GM18517 (cell line): ENCODE data around the gene RAPGEF2.

Experiments
- ATAC-seq: cut with Tn5 transposase; IDR thresholded peaks from one replicate; pipeline ENCODE4 v1.9.1; 2021; ENCODE audit warnings: mild to moderate bottlenecking, moderate library complexity; ENCODE audit not compliant: unreplicated experiment

Gene RAPGEF2

GRCh38 chr4:159269956-159270355, 167.1 kb downstream of the RAPGEF2 start:
- no peak for ATAC-seq

- ATAC-seq = no peak
Observed at GRCh38 chr4:159271856-159272255, 169.0 kb downstream of the RAPGEF2 start.

- no peak for ATAC-seq
Observed at GRCh38 chr4:159272273-159273140, 169.6 kb downstream of the RAPGEF2 start.

- no peak for ATAC-seq
Observed at GRCh38 chr4:159273141-159273438, 170.2 kb downstream of the RAPGEF2 start.

GRCh38 chr4:159273841-159274240, 171.0 kb downstream of the RAPGEF2 start:
- no peak for ATAC-seq

GRCh38 chr4:159278399-159278798, 175.5 kb downstream of the RAPGEF2 start:
- ATAC-seq = no peak

- ATAC-seq = no peak
Observed at GRCh38 chr4:159279084-159279483, 176.2 kb downstream of the RAPGEF2 start.

- ATAC-seq = no peak
Observed at GRCh38 chr4:159280442-159281172, 177.7 kb downstream of the RAPGEF2 start.

GRCh38 chr4:159281771-159282170, 178.9 kb downstream of the RAPGEF2 start:
- no peak for ATAC-seq

- ATAC-seq = no peak
Observed at GRCh38 chr4:159282329-159282728, 179.4 kb downstream of the RAPGEF2 start.

GRCh38 chr4:159282944-159283343, 180.1 kb downstream of the RAPGEF2 start:
- no peak for ATAC-seq

GRCh38 chr4:159283696-159284095, 180.8 kb downstream of the RAPGEF2 start:
- ATAC-seq = no peak

- no peak for ATAC-seq
Observed at GRCh38 chr4:159284113-159284512, 181.2 kb downstream of the RAPGEF2 start.

- ATAC-seq = no peak
Observed at GRCh38 chr4:159284733-159285132, 181.9 kb downstream of the RAPGEF2 start.

GRCh38 chr4:159287767-159288166, 184.9 kb downstream of the RAPGEF2 start:
- no peak for ATAC-seq

- ATAC-seq = no peak
Observed at GRCh38 chr4:159289682-159290081, 186.8 kb downstream of the RAPGEF2 start.

- ATAC-seq = no peak
Observed at GRCh38 chr4:159290321-159291030, 187.6 kb downstream of the RAPGEF2 start.

GRCh38 chr4:159291176-159291575, 188.3 kb downstream of the RAPGEF2 start:
- no peak for ATAC-seq

- ATAC-seq = no peak
Observed at GRCh38 chr4:159292137-159292896, 189.4 kb downstream of the RAPGEF2 start.

GRCh38 chr4:159293811-159294515, 191.1 kb downstream of the RAPGEF2 start:
- no peak for ATAC-seq
